ENCODE measurements around the gene CORIN.
A peak's percentile ranks its signal among the peaks of the same experiment; 100 is the strongest.

Gene CORIN

DNA sequence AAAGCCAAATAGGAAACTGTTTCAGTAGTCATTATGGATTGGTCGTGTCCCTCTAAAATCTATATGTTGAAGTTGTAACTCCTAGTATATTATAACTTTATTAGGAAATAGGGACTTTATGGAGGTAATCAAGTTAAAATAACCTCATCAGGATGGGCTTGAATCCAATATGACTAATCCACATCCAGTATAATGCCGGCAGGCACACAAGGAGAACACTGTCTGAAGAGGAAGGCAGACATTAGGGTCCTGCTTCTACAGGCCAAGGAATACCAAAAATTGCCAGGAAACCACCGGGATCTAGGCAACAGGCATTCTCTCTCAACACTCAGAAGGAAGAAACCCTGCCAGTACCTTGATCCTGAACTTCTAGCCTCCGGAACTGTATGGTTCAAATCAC lies 222.5 kb downstream of the CORIN start:
- ATAC-seq (ENCODE audit: low read depth), result no peak
- Histone ChIP-seq H3K27me3 (ENCODE audit: insufficient read depth, poor library complexity, severe bottlenecking) (no peaks in the 10 kb centered on the region), H3K36me3 (ENCODE audit: low read depth) (no peaks in the 10 kb centered on the region), H3K4me3 (ENCODE audit: severe bottlenecking) (no peak overlapping the region), H3K27ac (ENCODE audit: poor library complexity, severe bottlenecking) (no peak overlapping the region), H3K9me3 (ENCODE audit: severe bottlenecking) (no peaks in the 10 kb centered on the region), H3K4me1 (ENCODE audit: insufficient read depth, poor library complexity, severe bottlenecking) (no peaks in the 10 kb centered on the region)
- DNase-seq (ENCODE audit: low spot score), result no peak
- TF ChIP-seq, protein P1, sequence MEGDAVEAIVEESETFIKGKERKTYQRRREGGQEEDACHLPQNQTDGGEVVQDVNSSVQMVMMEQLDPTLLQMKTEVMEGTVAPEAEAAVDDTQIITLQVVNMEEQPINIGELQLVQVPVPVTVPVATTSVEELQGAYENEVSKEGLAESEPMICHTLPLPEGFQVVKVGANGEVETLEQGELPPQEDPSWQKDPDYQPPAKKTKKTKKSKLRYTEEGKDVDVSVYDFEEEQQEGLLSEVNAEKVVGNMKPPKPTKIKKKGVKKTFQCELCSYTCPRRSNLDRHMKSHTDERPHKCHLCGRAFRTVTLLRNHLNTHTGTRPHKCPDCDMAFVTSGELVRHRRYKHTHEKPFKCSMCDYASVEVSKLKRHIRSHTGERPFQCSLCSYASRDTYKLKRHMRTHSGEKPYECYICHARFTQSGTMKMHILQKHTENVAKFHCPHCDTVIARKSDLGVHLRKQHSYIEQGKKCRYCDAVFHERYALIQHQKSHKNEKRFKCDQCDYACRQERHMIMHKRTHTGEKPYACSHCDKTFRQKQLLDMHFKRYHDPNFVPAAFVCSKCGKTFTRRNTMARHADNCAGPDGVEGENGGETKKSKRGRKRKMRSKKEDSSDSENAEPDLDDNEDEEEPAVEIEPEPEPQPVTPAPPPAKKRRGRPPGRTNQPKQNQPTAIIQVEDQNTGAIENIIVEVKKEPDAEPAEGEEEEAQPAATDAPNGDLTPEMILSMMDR (IDR thresholded peaks at IDR 0.05; ENCODE audit: poor library complexity, severe bottlenecking), result no peak

DNA sequence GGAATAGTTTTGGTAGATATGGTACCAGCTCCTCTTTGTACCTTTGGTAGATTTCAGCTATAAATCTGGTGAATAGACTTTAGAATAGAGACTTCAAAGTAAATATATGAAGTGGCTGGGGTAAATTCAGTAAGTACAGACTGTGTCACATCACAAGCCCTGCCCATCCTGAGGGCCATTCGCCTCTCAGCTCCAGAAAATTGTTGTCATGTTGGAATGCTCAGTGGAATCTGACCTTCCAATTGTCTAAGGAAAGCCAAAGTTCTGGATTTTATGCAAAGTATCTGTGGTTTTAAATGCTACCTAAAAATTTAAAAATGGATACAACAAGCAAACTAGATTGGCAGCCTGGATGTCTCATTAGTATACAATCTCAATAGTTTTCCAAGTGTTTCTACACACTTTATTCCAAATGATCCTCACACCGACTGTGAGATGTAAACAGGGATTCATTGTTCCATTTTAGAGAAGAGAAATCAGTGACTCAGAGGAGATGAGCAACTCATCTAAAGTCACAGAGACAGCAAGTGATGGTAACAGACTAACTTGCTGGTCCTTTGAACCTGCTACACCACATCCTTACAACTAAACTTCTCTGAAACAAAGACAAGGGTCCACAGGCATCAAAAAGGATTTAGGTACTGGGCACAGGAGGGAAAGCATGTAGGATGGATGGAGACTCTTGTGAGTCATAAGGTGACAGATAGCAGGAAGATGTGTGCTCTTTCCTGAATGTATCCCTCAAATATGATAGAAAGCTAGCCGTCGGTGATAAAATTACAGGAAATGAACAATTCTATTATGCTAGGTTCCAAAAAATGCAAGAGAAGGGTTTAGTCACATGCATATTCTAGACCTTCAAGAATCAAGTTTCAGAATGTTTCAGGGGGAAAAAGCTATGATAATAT lies 225.5 kb downstream of the CORIN start:
- no peaks in the 10 kb centered on the region for H3K9me3 ChIP-seq (ENCODE audit: severe bottlenecking)
- no peak overlapping the region for H3K27ac ChIP-seq (ENCODE audit: poor library complexity, severe bottlenecking)
- DNase-seq (ENCODE audit: low spot score) (no peak), ATAC-seq (ENCODE audit: low read depth) (no peak)
- no peaks in the 10 kb centered on the region for H3K36me3 ChIP-seq (ENCODE audit: low read depth)
- H3K27me3 ChIP-seq (ENCODE audit: insufficient read depth, poor library complexity, severe bottlenecking), result no peaks in the 10 kb centered on the region
- H3K4me1 ChIP-seq (ENCODE audit: insufficient read depth, poor library complexity, severe bottlenecking), result no peaks in the 10 kb centered on the region
- H3K4me3 ChIP-seq (ENCODE audit: severe bottlenecking), result no peak overlapping the region
- TF ChIP-seq, protein P1 (IDR thresholded peaks at IDR 0.05; ENCODE audit: poor library complexity, severe bottlenecking), result no peak

DNA sequence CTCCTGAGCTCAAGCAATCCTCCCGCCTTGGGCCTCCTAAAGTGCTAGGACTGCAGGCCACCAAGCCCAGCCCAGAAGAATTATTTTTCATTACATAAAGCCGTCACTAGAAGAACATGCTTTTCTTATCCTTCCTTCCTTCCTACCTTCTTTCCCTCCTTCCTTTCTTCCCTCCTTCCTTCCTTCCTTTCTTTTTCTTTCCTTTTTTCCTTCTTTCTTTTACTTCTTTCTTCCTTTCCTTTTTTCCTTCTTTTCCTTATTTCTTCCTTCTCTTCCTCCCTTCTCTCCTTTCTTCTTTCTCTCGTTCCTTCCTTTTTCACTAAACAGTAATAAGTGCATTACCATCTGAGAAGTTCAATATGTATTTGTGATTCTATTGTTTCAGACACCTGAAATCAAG lies 231.4 kb downstream of the CORIN start:
- Histone ChIP-seq H3K27ac (ENCODE audit: poor library complexity, severe bottlenecking) (no peak overlapping the region), H3K9me3 (ENCODE audit: severe bottlenecking) (no peaks in the 10 kb centered on the region), H3K4me3 (ENCODE audit: severe bottlenecking) (no peak overlapping the region), H3K36me3 (ENCODE audit: low read depth) (no peaks in the 10 kb centered on the region), H3K4me1 (ENCODE audit: insufficient read depth, poor library complexity, severe bottlenecking) (no peaks in the 10 kb centered on the region), H3K27me3 (ENCODE audit: insufficient read depth, poor library complexity, severe bottlenecking) (no peaks in the 10 kb centered on the region)
- TF ChIP-seq, protein P1 (IDR thresholded peaks at IDR 0.05; ENCODE audit: poor library complexity, severe bottlenecking), result no peak
- DNase-seq (ENCODE audit: low spot score) (no peak), ATAC-seq (ENCODE audit: low read depth) (no peak)

DNA sequence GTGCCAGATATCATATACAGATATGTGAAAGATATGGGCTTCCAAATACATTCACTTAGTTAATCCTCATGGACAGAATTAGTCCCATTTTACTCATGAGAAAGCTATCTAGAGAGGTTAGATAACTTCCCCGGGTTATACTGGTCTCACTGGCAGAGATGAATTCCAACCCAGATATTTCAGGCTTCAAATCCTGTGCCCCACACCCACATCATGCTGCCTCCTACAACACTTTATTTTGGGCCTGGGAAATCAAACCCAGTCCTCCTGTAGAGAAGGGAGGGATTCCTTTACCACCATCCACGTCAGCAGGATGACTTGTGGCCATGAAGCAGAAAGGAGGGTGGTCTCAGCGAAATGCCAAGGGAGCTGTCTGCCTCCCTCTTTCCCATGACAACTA lies 239.0 kb downstream of the CORIN start:
- H3K4me3 ChIP-seq (ENCODE audit: severe bottlenecking), result no peak overlapping the region
- TF ChIP-seq, protein P1 (IDR thresholded peaks at IDR 0.05; ENCODE audit: poor library complexity, severe bottlenecking), result no peak
- H3K36me3 ChIP-seq (ENCODE audit: low read depth), result no peaks in the 10 kb centered on the region
- H3K9me3 ChIP-seq (ENCODE audit: severe bottlenecking), result no peaks in the 10 kb centered on the region
- no peaks in the 10 kb centered on the region for H3K4me1 ChIP-seq (ENCODE audit: insufficient read depth, poor library complexity, severe bottlenecking)
- H3K27ac ChIP-seq (ENCODE audit: poor library complexity, severe bottlenecking), result no peak overlapping the region
- DNase-seq (ENCODE audit: low spot score), result no peak
- H3K27me3 ChIP-seq (ENCODE audit: insufficient read depth, poor library complexity, severe bottlenecking), result no peaks in the 10 kb centered on the region
- ATAC-seq (ENCODE audit: low read depth), result no peak

DNA sequence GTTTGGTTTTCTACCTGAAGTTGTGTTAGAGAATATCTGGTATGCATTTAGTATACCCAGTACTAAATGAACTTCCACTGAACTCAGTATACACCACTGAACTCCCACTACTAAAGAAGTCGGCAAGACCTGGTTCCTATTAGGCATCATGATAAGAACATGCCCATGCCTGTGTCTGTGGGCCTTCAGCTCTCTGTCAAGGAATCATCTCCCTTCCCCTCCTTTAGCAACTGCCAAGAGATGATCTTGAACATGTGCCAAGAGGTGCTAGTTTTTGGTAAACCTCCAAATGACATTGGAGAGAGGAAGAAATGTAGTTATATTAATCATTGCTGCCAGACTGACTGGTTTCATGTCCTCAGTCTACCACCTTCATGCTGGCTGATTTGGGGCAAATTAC lies 239.5 kb downstream of the CORIN start:
- peak; percentile 42; the same call in 1 of the 3 replicates for ATAC-seq (ENCODE audit: low read depth)
- Histone ChIP-seq H3K4me1 (ENCODE audit: insufficient read depth, poor library complexity, severe bottlenecking) (no peaks in the 10 kb centered on the region), H3K9me3 (ENCODE audit: severe bottlenecking) (no peaks in the 10 kb centered on the region), H3K27ac (ENCODE audit: poor library complexity, severe bottlenecking) (no peak overlapping the region), H3K27me3 (ENCODE audit: insufficient read depth, poor library complexity, severe bottlenecking) (no peaks in the 10 kb centered on the region), H3K4me3 (ENCODE audit: severe bottlenecking) (no peak overlapping the region), H3K36me3 (ENCODE audit: low read depth) (no peaks in the 10 kb centered on the region)
- TF ChIP-seq, protein P1 (IDR thresholded peaks at IDR 0.05; ENCODE audit: poor library complexity, severe bottlenecking), result no peak
- DNase-seq (ENCODE audit: low spot score), result no peak

Data from RWPE2 (cell line).